GM11168 (cell line): ENCODE measurements around the gene GALNT8.
"Not testable (repeated sequence)": the region's sequence is repeated elsewhere in the genome, so short reads cannot be mapped to it uniquely, and the experiment has no call there.

Source experiments
- in situ Hi-C: fragments of 300-500 bp; cut with MboI; formaldehyde crosslinking; loops from one replicate; pipeline ENCODE4 v1.12.0; 2022; ENCODE audit warnings: low sequenced_read_pairs; ENCODE audit not compliant: unreplicated experiment

The GALNT8 gene

GRCh38 chr12:4743046-4743445 is 22.8 kb downstream of the GALNT8 start:
- in situ Hi-C loops, result no loop called here

GRCh38 chr12:4744709-4745108 is 24.5 kb downstream of the GALNT8 start:
- in situ Hi-C loops, result no loop called here

GRCh38 chr12:4745249-4745648 is 25.0 kb downstream of the GALNT8 start:
- in situ Hi-C loops, result no loop called here

- in situ Hi-C loops, result not testable (repeated sequence)
These were observed 31.5 kb downstream of the GALNT8 start for GRCh38 chr12:4751654-4752053.

- in situ Hi-C loops, result no loop called here
These were observed 42.6 kb downstream of the GALNT8 start for GRCh38 chr12:4762773-4763172.

GRCh38 chr12:4763549-4763948 is 43.3 kb downstream of the GALNT8 start:
- in situ Hi-C loops, result no loop called here

- in situ Hi-C loops, result no loop called here
These were observed 46.2 kb downstream of the GALNT8 start for GRCh38 chr12:4766445-4766844.

- in situ Hi-C loops, result no loop called here
These were observed 47.0 kb downstream of the GALNT8 start for GRCh38 chr12:4767186-4767585.

- in situ Hi-C loops, result no loop called here
These were observed 48.1 kb downstream of the GALNT8 start for GRCh38 chr12:4768341-4768740.

- in situ Hi-C loops, result no loop called here
These were observed 48.9 kb downstream of the GALNT8 start for GRCh38 chr12:4769073-4769472.

- in situ Hi-C loops, result no loop called here
These were observed 51.2 kb downstream of the GALNT8 start for GRCh38 chr12:4771172-4771959.

GRCh38 chr12:4771960-4772566 is 51.9 kb downstream of the GALNT8 start:
- in situ Hi-C loops, result no loop called here

- in situ Hi-C loops, result no loop called here
These were observed 55.7 kb downstream of the GALNT8 start for GRCh38 chr12:4775936-4776335.

GRCh38 chr12:4779749-4780148 is 59.5 kb downstream of the GALNT8 start:
- in situ Hi-C loops, result no loop called here

GRCh38 chr12:4780641-4781611 is 60.7 kb downstream of the GALNT8 start:
- in situ Hi-C loops, result no loop called here

GRCh38 chr12:4784404-4785054 is 64.3 kb downstream of the GALNT8 start:
- in situ Hi-C loops, result no loop called here

GRCh38 chr12:4786795-4787194 is 66.6 kb downstream of the GALNT8 start:
- in situ Hi-C loops, result no loop called here

- in situ Hi-C loops, result no loop called here
These were observed 67.8 kb downstream of the GALNT8 start for GRCh38 chr12:4787965-4788364.

GRCh38 chr12:4789776-4790175 is 69.6 kb downstream of the GALNT8 start:
- in situ Hi-C loops, result no loop called here

- in situ Hi-C loops, result no loop called here
These were observed 71.3 kb downstream of the GALNT8 start for GRCh38 chr12:4791497-4791896.
